HCT116 (cell line): ENCODE measurements around the gene CYP1A2. TPM values are rescaled to one million over a fixed set of nuclear protein-coding genes. Genes with fewer than 3 reads are reported as not detected.

Experiments used
- ATAC-seq: fragments of 200-7000 bp; cut with Tn5 transposase; 2 replicates; pipeline ENCODE4 v1.9.1; 2020; ENCODE audit warnings: mild to moderate bottlenecking, moderate library complexity
- Bru-seq: library from RNA; stranded (reverse); fragments of 400-500 nt; gene quantifications from one replicate; lab custom pipeline; 2021; lab: Mats Ljungman, UMichigan
- BruChase-seq, 2 experiments: library from RNA; stranded (reverse); fragments of 400-500 nt; gene quantifications; one replicate each; lab custom pipeline; 2021; lab: Mats Ljungman, UMichigan
- BruUV-seq: library from RNA; stranded (reverse); fragments of 400-500 nt; replicated peaks from 2 replicates; lab custom pipeline; 2021; lab: Mats Ljungman, UMichigan
- CTCF ChIA-PET: fragments of 300-600 bp; sonication (Branson Sonifier 250); formaldehyde crosslinking; loops from one replicate; lab custom pipeline; 2021; ENCODE audit warnings: antibody characterized with exemption; lab: Charles Lee
- POLR2A ChIA-PET: fragments of 300-600, 350-600 bp; sonication (Branson Sonifier 250); formaldehyde crosslinking; loops from one replicate; lab custom pipeline; 2021; ENCODE audit warnings: antibody characterized with exemption; lab: Charles Lee
- RAD21 ChIA-PET, 2 experiments: fragments of 300-600 bp; sonication (Branson Sonifier 250); formaldehyde crosslinking; loops; one replicate each; lab custom pipeline; 2023; ENCODE audit warnings: low total read pairs in 2 of 2; ENCODE audit not compliant: uncharacterized antibody in 2 of 2, unreplicated experiment in 2 of 2, low non-redundant PET in 1 of 2; lab: Charles Lee
- DNase-seq: peaks from one replicate; pipeline ENCODE4 v3.0.0-alpha.2; 2010; ENCODE audit warnings: low read depth, low spot score
- H2AFZ ChIP-seq: fragments of 200-600 bp; shearing (Covaris generic), sonication (generic); 2 replicates; pipeline ENCODE4 v1.6.1; 2017; ENCODE audit warnings: low read depth, mixed run types, mixed read lengths, antibody characterized with exemption, low read length; ENCODE audit not compliant: poor library complexity, severe bottlenecking
- H3K27ac ChIP-seq: 2 replicates; pipeline ENCODE4 v1.5.1; 2012; ENCODE audit warnings: low read depth, low read length
- H3K27me3 ChIP-seq: fragments of 200-600 bp; sonication (generic); 2 replicates; pipeline ENCODE4 v1.6.1; 2016; ENCODE audit warnings: mixed run types, low read length, mixed read lengths; ENCODE audit not compliant: insufficient read depth
- H3K36me3 ChIP-seq, 2 experiments: fragments of 200-500 bp in 1 of 2; fragments of 200-600 bp in 1 of 2; sonication (Bioruptor generic) in 1 of 2; sonication (generic) in 1 of 2; 2 replicates each; pipeline versions ENCODE4 v1.5.1 to v1.6.1; 2014 to 2016; ENCODE audit warnings: low read length in 2 of 2, inconsistent platforms in 1 of 2, mixed read lengths in 1 of 2, mixed run types in 1 of 2; ENCODE audit not compliant: insufficient read depth in 2 of 2, control insufficient read depth in 1 of 2
- H3K4me1 ChIP-seq, 2 experiments: fragments of 200-600 bp in 1 of 2; sonication (generic) in 1 of 2; 2 replicates each; pipeline versions ENCODE4 v1.5.1 to v1.6.1; 2012 to 2017; ENCODE audit warnings: low read length in 2 of 2, inconsistent platforms in 1 of 2, mild to moderate bottlenecking in 1 of 2, mixed read lengths in 1 of 2, mixed run types in 1 of 2, moderate library complexity in 1 of 2; ENCODE audit not compliant: insufficient read depth in 2 of 2, control insufficient read depth in 1 of 2
- H3K4me2 ChIP-seq: fragments of 200-600 bp; sonication (generic); 2 replicates; pipeline ENCODE4 v1.6.1; 2017; ENCODE audit warnings: mixed run types, low read length, mixed read lengths
- H3K4me3 ChIP-seq, 2 experiments: fragments of 200-600 bp in 1 of 2; sonication (generic) in 1 of 2; replicated peaks in 1 of 2; 2 replicates each; pipeline ENCODE4 v1.5.1; 2011 to 2016; ENCODE audit warnings: low read length in 2 of 2, control low read depth in 1 of 2, low read depth in 1 of 2, mild to moderate bottlenecking in 1 of 2, mixed read lengths in 1 of 2, mixed run types in 1 of 2
- H3K79me2 ChIP-seq: fragments of 200-600 bp; sonication (generic); 2 replicates; pipeline ENCODE4 v1.6.1; 2017; ENCODE audit warnings: mild to moderate bottlenecking, mixed run types, low read length, moderate library complexity, mixed read lengths; ENCODE audit not compliant: insufficient read depth
- H3K9ac ChIP-seq: fragments of 200-600 bp; sonication (generic); 2 replicates; pipeline ENCODE4 v1.6.1; 2016; ENCODE audit warnings: low read length, mixed read lengths
- H3K9me2 ChIP-seq: fragments of 200-600 bp; sonication (generic), shearing (Covaris generic); 2 replicates; pipeline ENCODE4 v1.6.1; 2017; ENCODE audit warnings: mixed run types, mild to moderate bottlenecking, moderate library complexity; ENCODE audit not compliant: insufficient read depth
- H3K9me3 ChIP-seq, 2 experiments: fragments of 200-500 bp in 1 of 2; fragments of 200-600 bp in 1 of 2; sonication (Bioruptor generic) in 1 of 2; sonication (generic) in 1 of 2; 2 replicates each; pipeline ENCODE4 v1.6.1; 2014 to 2017; ENCODE audit warnings: low read length in 2 of 2, mixed read lengths in 2 of 2, inconsistent platforms in 1 of 2, low read depth in 1 of 2, mild to moderate bottlenecking in 1 of 2, mixed run types in 1 of 2, moderate library complexity in 1 of 2; ENCODE audit not compliant: control insufficient read depth in 1 of 2, insufficient read depth in 1 of 2
- H4K20me1 ChIP-seq: fragments of 200-600 bp; sonication (generic), shearing (Covaris generic); 2 replicates; pipeline ENCODE4 v1.6.1; 2017; ENCODE audit warnings: mixed run types, mild to moderate bottlenecking, moderate library complexity; ENCODE audit not compliant: insufficient read depth
- CBX3 ChIP-seq: IDR thresholded peaks from 2 replicates; pipeline ENCODE4 v1.6.1; 2012; ENCODE audit warnings: low read depth
- CEBPB ChIP-seq: IDR thresholded peaks from 2 replicates; pipeline ENCODE4 v1.6.1; 2012; ENCODE audit warnings: low read depth
- CTCF ChIP-seq, 3 experiments: fragments of 200-600 bp in 1 of 3; sonication (generic) in 1 of 3; IDR thresholded peaks in 2 of 3; conservative IDR thresholded peaks in 1 of 3; 2 replicates each; pipeline ENCODE4 v1.5.1; 2012 to 2017; ENCODE audit warnings: low read depth in 2 of 3, low read length in 2 of 3, antibody characterized with exemption in 1 of 3, borderline replicate concordance in 1 of 3, control low read depth in 1 of 3, mild to moderate bottlenecking in 1 of 3, mixed read lengths in 1 of 3, mixed run types in 1 of 3, moderate library complexity in 1 of 3; ENCODE audit not compliant: insufficient read depth in 1 of 3
- EGR1 ChIP-seq: IDR thresholded peaks from 2 replicates; pipeline ENCODE4 v1.6.1; 2012; ENCODE audit warnings: low read depth
- ELF1 ChIP-seq: IDR thresholded peaks from 2 replicates; pipeline ENCODE4 v1.6.1; 2012; ENCODE audit warnings: low read depth, borderline replicate concordance
- EZH2 ChIP-seq: fragments of 200-600 bp; sonication (generic); IDR thresholded peaks from 2 replicates; pipeline ENCODE4 v1.6.1; 2017; ENCODE audit warnings: antibody characterized with exemption, mixed run types
- FOSL1 ChIP-seq: IDR thresholded peaks from 2 replicates; pipeline ENCODE4 v1.6.1; 2012; ENCODE audit warnings: low read depth
- JUND ChIP-seq: IDR thresholded peaks from 2 replicates; pipeline ENCODE4 v1.6.1; 2012
- POLR2AphosphoS5 ChIP-seq: IDR thresholded peaks from 2 replicates; pipeline ENCODE4 v1.6.1; 2011; ENCODE audit warnings: mild to moderate bottlenecking, low read depth, low read length, moderate library complexity
- RAD21 ChIP-seq: IDR thresholded peaks from 2 replicates; pipeline ENCODE4 v1.6.1; 2012; ENCODE audit warnings: low read depth, mild to moderate bottlenecking
- SP1 ChIP-seq: IDR thresholded peaks from 2 replicates; pipeline ENCODE4 v1.6.1; 2012; ENCODE audit warnings: low read depth
- SRF ChIP-seq: IDR thresholded peaks from 2 replicates; pipeline ENCODE4 v1.6.1; 2012; ENCODE audit warnings: low read depth
- TCF7L2 ChIP-seq: IDR thresholded peaks from 2 replicates; pipeline ENCODE4 v1.7.0; 2011; ENCODE audit warnings: borderline replicate concordance, inconsistent platforms; ENCODE audit not compliant: insufficient read depth, insufficient read length; ENCODE audit errors: extremely low read depth
- YY1 ChIP-seq: IDR thresholded peaks from 2 replicates; pipeline ENCODE4 v1.6.1; 2011; ENCODE audit warnings: low read length, low read depth, moderate library complexity, mild to moderate bottlenecking; ENCODE audit not compliant: insufficient replicate concordance; ENCODE audit errors: extremely low read depth
- ZBTB33 ChIP-seq: IDR thresholded peaks from 2 replicates; pipeline ENCODE4 v1.6.1; 2011; ENCODE audit warnings: mild to moderate bottlenecking, low read length, moderate library complexity; ENCODE audit not compliant: insufficient replicate concordance; ENCODE audit errors: extremely low read depth
- ZFX ChIP-seq: fragments of 450-650 bp; IDR thresholded peaks from 2 replicates; pipeline ENCODE4 v1.6.1; 2017
- ZNF274 ChIP-seq: fragments of 200-500 bp; sonication (Bioruptor generic); IDR thresholded peaks from 2 replicates; pipeline ENCODE4 v1.6.1; 2014; ENCODE audit warnings: mild to moderate bottlenecking, low read depth, low read length, inconsistent platforms
- intact Hi-C: fragments of 100-400 bp; cut with micrococcal nuclease; formaldehyde crosslinking; loops from 2 replicates; pipeline ENCODE4 v1.10.0; 2022
- long read RNA-seq: library from polyadenylated mRNA; unstranded; transcript quantifications from one replicate; pipeline ENCODE4 v2.0.0, GENCODE V29; 2021; ENCODE audit not compliant: unreplicated experiment
- polyA plus RNA-seq: library from polyadenylated mRNA; unstranded; fragments of >200 nt; gene quantifications from 2 replicates; pipeline ENCODE4 v1.2.1, GENCODE V29; 2012; ENCODE audit warnings: missing spikeins
- total RNA-seq: library from RNA; stranded (reverse); gene quantifications from one replicate; pipeline ENCODE4 v1.2.1, GENCODE V29; 2021; ENCODE audit not compliant: unreplicated experiment
- TF ChIP-seq, protein P1 (sequence below): IDR thresholded peaks from 2 replicates; pipeline ENCODE4 v1.6.1; 2012; ENCODE audit warnings: low read depth
- TF ChIP-seq, protein P2 (sequence below): IDR thresholded peaks from 2 replicates; pipeline ENCODE4 v1.6.1; 2012

CYP1A2 gene
- total RNA-seq (not detected), Bru-seq, nascent RNA (not detected), BruChase-seq, experiment 1, labeled RNA remaining after a 6-hour chase (percentile 4 among the genes with signal in this experiment), BruChase-seq, experiment 2, labeled RNA remaining after a 2-hour chase (not detected)
- polyA plus RNA-seq: not detected in 2 replicates
- long read RNA-seq: 0 reads

DNA sequence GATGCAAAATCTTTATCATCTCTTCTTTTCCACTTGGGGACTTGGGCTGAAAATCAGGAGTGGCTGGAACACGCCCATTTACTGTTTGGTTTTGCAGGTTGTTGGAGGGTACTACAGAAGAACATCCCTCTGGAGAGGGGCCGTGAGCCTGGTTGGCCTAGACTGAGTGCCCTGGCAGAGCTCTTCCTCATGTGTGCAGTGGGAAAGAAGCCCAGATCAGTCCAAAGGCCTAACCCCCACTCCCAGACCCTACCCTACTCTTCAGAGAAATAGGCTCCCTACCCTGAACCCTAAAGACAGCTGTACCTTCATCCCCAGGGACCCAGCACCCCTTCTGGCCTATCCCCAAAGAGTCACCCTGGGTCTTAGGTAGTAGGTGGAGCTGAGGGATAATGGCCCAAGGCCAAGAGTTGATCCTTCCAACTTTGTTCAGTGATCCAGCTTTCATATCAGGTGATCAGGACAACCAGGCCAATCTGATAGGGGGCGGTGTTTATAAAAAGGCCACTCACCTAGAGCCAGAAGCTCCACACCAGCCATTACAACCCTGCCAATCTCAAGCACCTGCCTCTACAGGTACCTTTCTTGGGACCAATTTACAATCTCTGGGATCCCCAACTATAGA is at the start of gene CYP1A2:
CYP1A2 (plus strand) TSS at position 524 of the 625 bp plus-strand sequence. CDS start 894 bp downstream, outside the sequence.
- peaks cover 0 to 10% of the 10 kb centered on the region in 2 experiments; a peak in 2 of 4 replicates for H3K4me1 ChIP-seq
- ChIA-PET RAD21 (no interaction called here), CTCF (interaction anchor here (0.6 kb wide), 1 partner anchor 202 kb away, joined by 5 read pairs; no protein-coding TSS in a partner anchor), POLR2A (interaction anchor here (0.6 to 2.0 kb wide), 2 partner anchors 12 to 79 kb away, joined by 3 to 5 read pairs; no protein-coding TSS in a partner anchor)
- no peaks in the 10 kb centered on the region for H3K79me2 ChIP-seq
- no peaks in the 10 kb centered on the region for H4K20me1 ChIP-seq
- no peak for DNase-seq
- H3K9me2 ChIP-seq: no peaks in the 10 kb centered on the region
- intact Hi-C loops: loop anchor here (10.0 kb wide), 1 partner anchor 734 kb away; no protein-coding TSS in a partner anchor
- BruUV-seq: no TSS peak
- H3K36me3 ChIP-seq: no peaks in the 10 kb centered on the region
- no peak for ATAC-seq
- no peak within 1 kb of the TSS for H3K9ac ChIP-seq
- no peak within 1 kb of the TSS for H3K27ac ChIP-seq
- no peaks in the 10 kb centered on the region for H3K27me3 ChIP-seq
- no peaks in the 10 kb centered on the region for H3K9me3 ChIP-seq
- no peak for TF ChIP-seq POLR2AphosphoS5
- TF ChIP-seq CBX3: no peak
- TF ChIP-seq SRF: no peak
- no peak for TF ChIP-seq EGR1
- TF ChIP-seq ZBTB33: no peak
- TF ChIP-seq FOSL1: no peak
- no peak for TF ChIP-seq CTCF (IDR thresholded peaks at IDR 0.05 in 2 of 3, conservative IDR thresholded peaks at IDR 0.05 in 1 of 3; ENCODE audit: borderline replicate concordance in 1 of 3, insufficient read depth in 1 of 3, low read depth in 2 of 3, low read length in 2 of 3)
- no peak for TF ChIP-seq ZNF274
- TF ChIP-seq ZFX: no peak
- TF ChIP-seq, protein P1, sequence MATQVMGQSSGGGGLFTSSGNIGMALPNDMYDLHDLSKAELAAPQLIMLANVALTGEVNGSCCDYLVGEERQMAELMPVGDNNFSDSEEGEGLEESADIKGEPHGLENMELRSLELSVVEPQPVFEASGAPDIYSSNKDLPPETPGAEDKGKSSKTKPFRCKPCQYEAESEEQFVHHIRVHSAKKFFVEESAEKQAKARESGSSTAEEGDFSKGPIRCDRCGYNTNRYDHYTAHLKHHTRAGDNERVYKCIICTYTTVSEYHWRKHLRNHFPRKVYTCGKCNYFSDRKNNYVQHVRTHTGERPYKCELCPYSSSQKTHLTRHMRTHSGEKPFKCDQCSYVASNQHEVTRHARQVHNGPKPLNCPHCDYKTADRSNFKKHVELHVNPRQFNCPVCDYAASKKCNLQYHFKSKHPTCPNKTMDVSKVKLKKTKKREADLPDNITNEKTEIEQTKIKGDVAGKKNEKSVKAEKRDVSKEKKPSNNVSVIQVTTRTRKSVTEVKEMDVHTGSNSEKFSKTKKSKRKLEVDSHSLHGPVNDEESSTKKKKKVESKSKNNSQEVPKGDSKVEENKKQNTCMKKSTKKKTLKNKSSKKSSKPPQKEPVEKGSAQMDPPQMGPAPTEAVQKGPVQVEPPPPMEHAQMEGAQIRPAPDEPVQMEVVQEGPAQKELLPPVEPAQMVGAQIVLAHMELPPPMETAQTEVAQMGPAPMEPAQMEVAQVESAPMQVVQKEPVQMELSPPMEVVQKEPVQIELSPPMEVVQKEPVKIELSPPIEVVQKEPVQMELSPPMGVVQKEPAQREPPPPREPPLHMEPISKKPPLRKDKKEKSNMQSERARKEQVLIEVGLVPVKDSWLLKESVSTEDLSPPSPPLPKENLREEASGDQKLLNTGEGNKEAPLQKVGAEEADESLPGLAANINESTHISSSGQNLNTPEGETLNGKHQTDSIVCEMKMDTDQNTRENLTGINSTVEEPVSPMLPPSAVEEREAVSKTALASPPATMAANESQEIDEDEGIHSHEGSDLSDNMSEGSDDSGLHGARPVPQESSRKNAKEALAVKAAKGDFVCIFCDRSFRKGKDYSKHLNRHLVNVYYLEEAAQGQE: no peak
- TF ChIP-seq YY1: no peak
- TF ChIP-seq CEBPB: no peak
- TF ChIP-seq JUND: no peak
- no peak for TF ChIP-seq EZH2
- no peak for TF ChIP-seq SP1
- no peak for TF ChIP-seq RAD21
- TF ChIP-seq, protein P2, sequence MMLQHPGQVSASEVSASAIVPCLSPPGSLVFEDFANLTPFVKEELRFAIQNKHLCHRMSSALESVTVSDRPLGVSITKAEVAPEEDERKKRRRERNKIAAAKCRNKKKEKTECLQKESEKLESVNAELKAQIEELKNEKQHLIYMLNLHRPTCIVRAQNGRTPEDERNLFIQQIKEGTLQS: no peak
- TF ChIP-seq ELF1: no peak
- TF ChIP-seq TCF7L2: no peak
- H3K4me2 ChIP-seq: no peak within 1 kb of the TSS
- no peak within 1 kb of the TSS for H2AFZ ChIP-seq
- no peak within 1 kb of the TSS for H3K4me3 ChIP-seq
